Activated CD8-positive, alpha-beta memory T cell treated with anti-CD3 and anti-CD28 coated beads, Interleukin-2, amount 50 U/mL, for 24 hours (primary cell): ENCODE measurements around the gene CYB5B.

ENCODE experiments used
- DNase-seq: peaks from one replicate; pipeline ENCODE4 v3.0.0-alpha.2; 2020; ENCODE audit errors: extremely low read depth

Gene CYB5B

GRCh38 chr16:69485816-69486215, 61.4 kb downstream of the CYB5B start:
- no peak for DNase-seq

GRCh38 chr16:69486272-69486671, 61.9 kb downstream of the CYB5B start:
- no peak for DNase-seq

- no peak for DNase-seq
These were observed 62.3 kb downstream of the CYB5B start for GRCh38 chr16:69486724-69487123.

GRCh38 chr16:69490707-69491324, 66.4 kb downstream of the CYB5B start:
- DNase-seq: no peak

- no peak for DNase-seq
These were observed 70.6 kb downstream of the CYB5B start for GRCh38 chr16:69494991-69495392.

- DNase-seq: no peak
These were observed 71.4 kb downstream of the CYB5B start for GRCh38 chr16:69495821-69496220.

GRCh38 chr16:69496376-69496775, 72.0 kb downstream of the CYB5B start:
- no peak for DNase-seq

- no peak for DNase-seq
These were observed 72.5 kb downstream of the CYB5B start for GRCh38 chr16:69496896-69497295.

- DNase-seq: no peak
These were observed 73.6 kb downstream of the CYB5B start for GRCh38 chr16:69497876-69498596.

GRCh38 chr16:69498926-69499325, 74.5 kb downstream of the CYB5B start:
- no peak for DNase-seq

- no peak for DNase-seq
These were observed 75.3 kb downstream of the CYB5B start for GRCh38 chr16:69499541-69500230.

GRCh38 chr16:69500496-69500895, 76.1 kb downstream of the CYB5B start:
- DNase-seq: no peak

GRCh38 chr16:69501956-69502745, 77.7 kb downstream of the CYB5B start:
- no peak for DNase-seq

GRCh38 chr16:69503244-69503643, 78.8 kb downstream of the CYB5B start:
- no peak for DNase-seq

- DNase-seq: no peak
These were observed 83.8 kb downstream of the CYB5B start for GRCh38 chr16:69508033-69508755.

- no peak for DNase-seq
These were observed 84.7 kb downstream of the CYB5B start for GRCh38 chr16:69509125-69509524.

GRCh38 chr16:69511651-69512050, 87.2 kb downstream of the CYB5B start:
- no peak for DNase-seq

GRCh38 chr16:69513180-69513966, 89.0 kb downstream of the CYB5B start:
- DNase-seq: no peak

GRCh38 chr16:69514356-69514755, 89.9 kb downstream of the CYB5B start:
- no peak for DNase-seq
